Activated CD8-positive, alpha-beta memory T cell treated with anti-CD3 and anti-CD28 coated beads, Interleukin-2, amount 50 U/mL, for 48 hours (primary cell): ENCODE data around the gene CRISPLD2.

Experiments used
- DNase-seq: peaks from one replicate; pipeline ENCODE4 v3.0.0-alpha.2; 2020

Gene CRISPLD2

GRCh38 chr16:84888450-84888849, 68.7 kb downstream of the CRISPLD2 start:
- no peak for DNase-seq

- DNase-seq: no peak
These were observed 69.3 kb downstream of the CRISPLD2 start for GRCh38 chr16:84889066-84889465.

DNA sequence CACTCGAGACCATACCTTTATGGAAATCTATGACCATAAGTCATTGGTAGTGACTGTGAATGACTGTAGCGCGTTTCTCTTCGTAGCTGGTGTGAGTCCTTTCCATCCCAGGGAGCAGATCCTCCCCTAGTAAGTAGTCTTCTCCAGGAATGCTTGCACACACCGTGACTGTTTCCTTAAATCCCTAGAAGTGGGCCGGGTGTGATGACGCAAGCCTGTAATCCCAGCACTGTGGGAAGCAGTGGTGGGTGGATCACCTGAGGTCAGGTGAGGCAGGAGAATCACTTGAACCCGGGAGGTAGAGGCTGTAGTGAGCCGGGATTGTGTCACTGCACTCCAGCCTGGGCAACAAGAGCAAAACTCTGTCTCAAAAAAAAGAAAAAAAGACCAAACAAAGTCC, 70.6 kb downstream of the CRISPLD2 start:
- no peak for DNase-seq

GRCh38 chr16:84891149-84891795, 71.5 kb downstream of the CRISPLD2 start:
- no peak for DNase-seq

DNA sequence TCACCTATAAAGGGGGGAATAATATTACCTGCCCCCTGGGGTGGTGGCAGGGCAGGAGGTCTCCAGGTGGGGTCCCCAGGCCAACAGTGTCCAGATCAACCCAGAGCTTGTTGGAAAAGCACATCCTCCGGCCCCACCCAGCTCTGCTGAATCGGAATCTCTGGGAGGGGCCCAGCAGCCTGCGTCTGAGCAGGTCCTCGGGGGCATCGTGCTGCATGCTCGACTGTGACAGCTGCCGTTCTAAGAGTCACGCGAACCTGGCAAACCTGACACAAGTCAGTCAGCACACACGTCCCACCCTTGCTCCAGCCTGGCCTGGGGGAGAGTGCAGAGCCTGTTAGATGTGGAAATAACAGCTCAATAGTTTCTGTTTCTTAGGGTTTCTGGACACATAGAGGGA, 72.3 kb downstream of the CRISPLD2 start:
- DNase-seq: no peak

DNA sequence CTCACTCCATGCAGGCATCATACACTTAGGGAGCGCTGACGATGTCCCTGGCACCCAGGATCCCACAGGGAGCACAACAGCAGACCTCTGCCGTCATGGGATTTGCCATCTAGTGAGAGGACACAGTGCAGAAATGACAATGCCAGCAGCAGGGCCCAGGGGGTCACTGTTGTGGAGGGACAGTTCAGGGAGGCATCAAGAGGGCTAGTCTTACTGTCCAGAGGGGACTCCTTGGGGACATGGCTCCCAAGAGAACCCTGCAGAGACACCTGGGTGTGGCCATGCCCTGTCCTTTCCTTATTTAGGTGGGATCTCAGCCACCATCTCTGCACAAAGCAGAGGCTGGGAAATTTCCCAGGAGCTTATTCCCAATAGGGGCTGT, 73.7 kb downstream of the CRISPLD2 start:
- no peak for DNase-seq

DNA sequence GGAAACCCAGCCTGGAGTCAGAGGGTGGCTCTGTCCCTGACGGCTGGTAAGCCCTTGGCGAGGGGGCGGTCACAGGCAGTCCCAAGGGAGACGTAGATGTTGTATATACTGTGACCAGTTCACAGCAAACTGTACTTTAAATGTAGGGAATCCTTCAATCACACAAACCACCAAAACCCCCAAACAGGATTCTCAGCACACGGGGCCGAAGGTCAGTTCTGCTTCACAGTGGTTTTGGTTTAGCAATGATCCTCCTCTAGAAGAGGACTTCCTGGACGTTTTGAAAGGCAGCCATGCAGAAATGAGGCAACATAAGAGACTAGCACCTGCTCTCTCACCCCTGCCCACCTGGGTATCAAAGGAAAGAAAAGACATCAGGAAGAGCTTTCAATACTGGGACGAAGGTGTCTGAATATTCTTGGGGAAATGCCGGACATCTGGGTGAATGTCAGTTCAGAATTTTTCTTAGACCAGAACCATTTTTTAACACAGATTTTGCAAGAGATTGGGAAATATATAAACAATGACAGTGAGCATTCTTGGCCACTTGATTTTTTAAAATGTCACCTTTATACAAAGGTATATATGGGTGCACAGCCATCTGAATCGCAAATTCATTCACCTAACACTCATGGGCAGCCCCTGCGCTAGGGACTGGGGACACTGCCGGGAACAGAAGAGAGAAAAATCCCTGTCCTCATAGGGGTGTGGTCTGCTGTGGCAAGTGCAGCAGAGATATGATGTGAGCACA, 74.2 kb downstream of the CRISPLD2 start:
- no peak for DNase-seq

DNA sequence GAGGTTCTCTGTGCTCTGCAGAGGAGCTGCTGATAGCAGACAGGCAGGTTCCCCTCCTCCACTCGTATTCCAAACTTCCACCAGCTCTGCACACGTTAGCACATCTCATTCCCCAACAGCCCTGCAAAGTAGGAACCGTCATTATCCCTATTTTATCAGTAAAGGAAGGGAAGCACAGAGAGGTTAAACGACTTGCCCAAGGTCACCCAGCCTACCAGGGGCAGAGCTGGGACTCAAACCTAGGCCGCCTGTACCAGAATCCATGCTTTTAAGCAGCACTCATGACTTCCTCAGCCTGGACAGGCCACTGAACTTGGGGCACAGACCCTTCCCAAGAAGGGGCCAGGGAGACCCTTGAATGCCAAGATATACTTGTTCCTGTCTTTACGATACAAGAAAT, 75.2 kb downstream of the CRISPLD2 start:
- DNase-seq: no peak

DNA sequence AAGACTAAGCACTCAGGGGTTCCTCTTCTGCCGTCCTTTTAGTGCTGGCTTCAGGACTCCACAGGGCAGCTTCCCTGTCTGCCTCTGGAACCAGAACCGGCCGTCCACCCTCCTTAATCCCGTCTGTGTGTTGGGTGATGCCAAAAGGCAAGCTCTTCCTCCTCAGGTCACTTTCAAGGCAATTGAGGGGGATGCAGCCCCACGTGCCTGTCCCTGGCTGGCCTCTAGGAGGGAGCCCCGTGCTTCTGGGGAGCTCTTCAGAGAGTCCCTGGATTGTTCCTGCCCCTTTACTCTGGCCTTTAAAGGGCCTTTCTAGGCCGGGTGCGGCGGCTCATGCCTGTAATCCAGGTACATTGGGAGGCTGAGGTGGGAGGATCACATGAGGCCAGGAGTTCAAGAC, 77.1 kb downstream of the CRISPLD2 start:
- DNase-seq: no peak

DNA sequence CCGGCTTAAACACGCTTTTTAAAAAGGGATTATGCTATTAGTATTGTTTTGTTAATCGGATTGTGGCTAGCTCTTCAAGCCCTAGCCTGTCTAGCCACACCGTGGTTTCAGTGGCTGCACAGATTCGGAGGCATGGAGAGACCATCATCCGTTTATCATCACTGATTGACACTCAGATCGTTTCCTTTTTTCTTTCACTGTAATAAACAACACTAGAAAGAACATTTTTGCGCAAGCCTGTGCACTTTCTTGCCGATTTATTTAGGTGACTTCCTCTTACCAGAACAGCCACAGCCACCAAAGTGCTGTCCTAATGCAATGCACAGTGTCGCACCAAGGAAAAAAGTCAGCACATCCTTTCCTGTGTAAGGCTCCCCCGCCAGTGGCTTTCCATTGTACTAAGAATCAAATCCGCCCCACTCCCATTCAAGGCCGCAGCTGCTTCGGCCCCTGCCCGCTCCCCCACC, 78.2 kb downstream of the CRISPLD2 start:
- DNase-seq: no peak

GRCh38 chr16:84898447-84898846, 78.7 kb downstream of the CRISPLD2 start:
- no peak for DNase-seq

- DNase-seq: no peak
These were observed 79.6 kb downstream of the CRISPLD2 start for GRCh38 chr16:84899414-84899813.

- DNase-seq: no peak
These were observed 86.2 kb downstream of the CRISPLD2 start for GRCh38 chr16:84905965-84906460.

DNA sequence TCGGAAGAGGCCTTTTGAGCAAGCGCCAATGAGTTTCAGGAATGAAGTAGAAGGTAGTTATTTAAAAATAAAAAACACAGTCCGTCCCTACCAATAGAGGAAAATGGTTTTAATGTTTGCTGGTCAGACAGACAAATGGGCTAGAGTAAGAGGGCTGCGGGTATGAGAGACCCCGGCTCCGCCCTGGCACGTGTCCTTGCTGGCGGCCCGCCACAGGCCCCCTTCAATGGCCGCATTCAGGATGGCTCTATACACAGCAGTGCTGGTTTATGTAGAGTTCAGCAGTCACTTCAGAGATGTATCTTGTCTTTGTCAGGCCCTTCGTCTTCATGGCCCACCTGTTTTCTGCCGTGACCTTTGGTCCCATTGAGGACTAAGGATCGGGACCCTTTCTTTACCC, 87.3 kb downstream of the CRISPLD2 start:
- DNase-seq: no peak

DNA sequence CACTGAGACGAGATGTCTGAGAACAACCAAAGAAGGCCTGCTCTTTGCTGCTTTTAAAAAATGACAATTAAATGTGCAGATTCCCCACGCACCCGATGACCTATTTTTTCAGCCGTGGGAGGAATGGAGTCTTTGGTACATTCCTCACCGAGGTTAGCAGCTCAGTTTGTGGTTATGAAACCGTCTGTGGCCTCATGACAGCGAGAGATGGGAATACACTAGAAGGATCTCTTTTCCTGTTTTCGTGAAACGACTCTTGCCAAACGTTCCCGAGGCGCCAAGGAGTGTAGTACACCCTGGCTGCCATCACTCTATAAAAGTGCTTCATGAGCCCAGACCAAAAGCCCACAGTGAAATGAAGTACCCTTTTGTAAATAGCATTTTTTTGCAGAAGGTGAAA, 87.8 kb downstream of the CRISPLD2 start:
- no peak for DNase-seq

DNA sequence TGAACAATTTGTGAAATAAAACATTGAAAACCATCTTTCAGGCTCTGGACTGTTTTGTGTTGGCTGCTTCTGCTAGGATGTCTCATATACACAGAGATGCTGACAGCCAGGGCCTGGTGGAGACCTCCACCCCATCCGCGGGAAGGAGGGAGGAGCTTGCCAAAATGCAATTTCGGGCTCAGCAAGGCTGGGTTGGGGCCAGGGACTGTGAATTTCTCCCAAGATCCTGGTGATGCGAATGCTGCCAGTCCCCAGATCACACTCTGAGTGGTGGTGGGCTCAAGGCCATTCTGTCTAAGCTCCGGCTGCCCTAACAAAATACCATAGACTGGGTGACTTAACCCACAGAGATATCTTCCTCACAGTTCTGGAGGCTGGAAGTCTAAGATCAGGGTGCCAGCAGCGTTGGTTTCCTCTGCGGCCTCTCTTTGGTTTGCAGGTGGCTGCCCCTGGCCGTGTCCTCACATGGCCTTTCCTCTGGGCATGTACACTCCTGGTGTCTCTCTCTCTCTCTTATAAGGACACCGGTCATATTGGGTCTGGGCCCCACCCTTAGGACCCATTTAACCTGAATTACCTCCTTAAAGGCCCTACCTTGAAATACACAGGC, 89.8 kb downstream of the CRISPLD2 start:
- DNase-seq: no peak

DNA sequence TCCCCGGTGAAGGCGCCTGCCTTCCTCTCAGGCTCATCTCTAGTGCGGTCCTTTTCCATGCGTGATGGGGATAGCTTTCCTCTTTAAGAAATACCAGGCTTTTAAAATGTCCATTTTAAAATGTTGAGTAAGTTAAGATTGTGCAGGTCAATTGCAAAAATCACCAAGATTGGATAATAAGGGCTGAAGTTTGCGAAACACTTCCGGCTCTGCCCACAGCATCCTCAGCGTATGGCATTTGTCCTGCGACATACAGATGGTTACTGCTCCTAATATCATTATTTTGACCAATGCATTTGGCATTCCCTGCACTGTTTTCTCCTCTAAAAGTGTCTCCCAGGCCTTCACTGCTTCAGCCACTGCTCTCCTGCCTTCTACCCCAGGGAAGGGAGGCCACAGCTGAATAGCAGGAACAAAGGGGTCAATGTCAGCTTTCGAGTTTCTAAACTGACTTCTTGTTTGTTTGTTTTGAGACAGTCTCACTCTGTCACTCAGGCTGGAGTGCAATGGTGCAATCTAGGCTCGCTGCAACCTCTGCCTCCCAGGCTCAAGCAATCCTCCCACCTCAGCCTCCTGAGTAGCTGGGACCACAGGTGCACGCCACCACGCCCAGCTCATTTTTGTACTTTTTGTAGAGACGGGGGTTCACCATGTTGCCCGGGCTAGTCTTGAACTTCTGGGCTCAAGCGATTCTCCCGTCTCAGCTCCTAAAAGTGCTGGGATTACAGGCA, 91.9 kb downstream of the CRISPLD2 start:
- DNase-seq: no peak

- no peak for DNase-seq
These were observed 93.5 kb downstream of the CRISPLD2 start for GRCh38 chr16:84913315-84913714.

GRCh38 chr16:84914273-84914672, 94.5 kb downstream of the CRISPLD2 start:
- DNase-seq: no peak

GRCh38 chr16:84916178-84916577, 96.4 kb downstream of the CRISPLD2 start:
- DNase-seq: no peak

GRCh38 chr16:84916850-84917249, 97.1 kb downstream of the CRISPLD2 start:
- DNase-seq: no peak

DNA sequence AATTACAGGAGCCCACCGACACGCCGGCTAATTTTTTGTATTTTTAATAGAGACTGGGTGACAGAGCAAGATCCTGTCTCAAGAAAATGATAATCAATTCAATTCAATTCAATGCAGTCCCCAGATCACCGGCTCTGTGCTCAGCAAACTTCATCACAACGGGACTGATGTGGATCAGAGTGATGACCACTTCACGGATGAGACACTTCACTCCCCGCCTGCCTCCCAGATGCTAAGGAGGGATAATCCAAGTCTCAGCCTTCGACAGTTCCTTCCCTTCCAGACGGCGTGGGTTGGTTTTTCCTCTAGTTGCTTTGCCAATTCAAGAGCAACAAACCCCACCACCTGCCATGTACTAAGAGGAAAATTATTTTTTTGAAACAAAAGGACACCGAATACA, 97.7 kb downstream of the CRISPLD2 start:
- no peak for DNase-seq
